MG63 (cell line): Measurements from ENCODE around the gene HDDC2. TPM values are rescaled to one million over a fixed set of nuclear protein-coding genes. Genes with fewer than 3 reads are reported as not detected.

Source experiments
- DNase-seq: peaks from one replicate; pipeline ENCODE4 v3.0.0-alpha.2; 2020
- H3K27me3 ChIP-seq: fragments of 250-450 bp; sonication (Bioruptor Pico); 2 replicates; pipeline ENCODE4 v1.5.1; 2020; ENCODE audit warnings: mild to moderate bottlenecking, moderate library complexity
- H3K36me3 ChIP-seq: fragments of 250-450 bp; sonication (Bioruptor Pico); 2 replicates; pipeline ENCODE4 v1.5.1; 2020; ENCODE audit warnings: mild to moderate bottlenecking, moderate library complexity
- H3K4me3 ChIP-seq: fragments of 250-450 bp; sonication (Bioruptor Pico); 2 replicates; pipeline ENCODE4 v1.5.1; 2020; ENCODE audit warnings: mild to moderate bottlenecking, moderate library complexity
- H3K9me3 ChIP-seq: fragments of 250-450 bp; sonication (Bioruptor Pico); 2 replicates; pipeline ENCODE4 v1.5.1; 2020; ENCODE audit warnings: mild to moderate bottlenecking, moderate library complexity
- total RNA-seq: library from RNA; depleted of rRNA; stranded (reverse); fragments of >200 nt; shearing (Covaris generic); gene quantifications from 2 replicates; pipeline ENCODE4 v1.2.3, GENCODE V29; 2014; ENCODE audit warnings: low replicate concordance; rRNA removed

HDDC2 gene
- 125 and 151 TPM in 2 replicates for total RNA-seq

DNA sequence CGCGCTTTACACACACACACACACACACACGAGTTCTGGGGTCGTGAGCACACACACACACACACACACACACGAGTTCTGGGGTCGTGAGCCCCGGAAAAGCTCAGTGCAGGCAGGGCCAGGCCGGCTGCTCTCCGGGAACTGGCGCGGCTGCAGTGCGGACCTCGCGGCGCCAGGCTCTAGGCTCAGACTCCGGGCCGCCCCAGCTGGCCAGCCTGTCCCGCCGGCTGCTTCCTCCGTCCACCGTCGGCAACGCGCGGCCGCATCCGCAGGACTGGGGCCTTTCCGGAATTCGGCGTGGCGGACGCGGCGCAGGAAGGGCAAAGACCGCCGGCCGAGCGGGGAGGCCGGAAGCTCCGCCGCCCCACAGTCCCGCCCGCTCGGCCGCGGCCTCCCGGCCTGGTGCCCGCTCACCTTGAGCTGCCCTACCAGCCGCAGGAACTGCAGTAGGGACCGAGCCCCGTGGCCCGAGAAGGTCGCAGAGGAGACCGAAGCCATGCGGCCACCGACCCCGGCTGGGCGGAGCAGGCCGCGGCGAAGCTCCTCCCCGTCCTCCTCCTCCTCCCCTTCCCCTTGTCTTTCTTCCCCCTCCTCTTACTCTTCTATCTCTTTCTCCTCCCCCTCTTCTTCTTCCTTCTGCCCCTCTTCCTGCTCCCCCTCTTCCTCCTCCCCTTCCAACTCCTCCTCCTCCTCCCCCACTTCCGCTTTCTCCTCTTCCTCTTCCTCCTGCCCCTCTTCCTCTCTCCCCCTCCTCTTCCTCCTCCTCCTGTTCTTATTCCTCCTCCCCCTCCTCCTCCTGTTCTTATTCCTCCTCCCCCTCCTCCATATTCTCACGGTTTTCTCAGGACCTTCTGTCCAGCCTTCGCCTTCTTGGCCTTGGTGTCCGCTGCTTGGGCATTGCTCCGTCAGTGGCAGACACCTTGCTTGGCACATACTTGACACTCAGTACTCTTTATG is at the start of gene HDDC2:
HDDC2 (minus strand) TSS at position 533 of the 957 bp plus-strand sequence; CDS start at position 498, 35 bp downstream.
- H3K4me3 ChIP-seq: peak within 1 kb of the TSS; percentile 69
- H3K9me3 ChIP-seq: no peaks in the 10 kb centered on the region
- H3K27me3 ChIP-seq: no peaks in the 10 kb centered on the region
- peak; percentile 80 for DNase-seq
- H3K36me3 ChIP-seq: peaks cover 35% of the 10 kb centered on the region

DNA sequence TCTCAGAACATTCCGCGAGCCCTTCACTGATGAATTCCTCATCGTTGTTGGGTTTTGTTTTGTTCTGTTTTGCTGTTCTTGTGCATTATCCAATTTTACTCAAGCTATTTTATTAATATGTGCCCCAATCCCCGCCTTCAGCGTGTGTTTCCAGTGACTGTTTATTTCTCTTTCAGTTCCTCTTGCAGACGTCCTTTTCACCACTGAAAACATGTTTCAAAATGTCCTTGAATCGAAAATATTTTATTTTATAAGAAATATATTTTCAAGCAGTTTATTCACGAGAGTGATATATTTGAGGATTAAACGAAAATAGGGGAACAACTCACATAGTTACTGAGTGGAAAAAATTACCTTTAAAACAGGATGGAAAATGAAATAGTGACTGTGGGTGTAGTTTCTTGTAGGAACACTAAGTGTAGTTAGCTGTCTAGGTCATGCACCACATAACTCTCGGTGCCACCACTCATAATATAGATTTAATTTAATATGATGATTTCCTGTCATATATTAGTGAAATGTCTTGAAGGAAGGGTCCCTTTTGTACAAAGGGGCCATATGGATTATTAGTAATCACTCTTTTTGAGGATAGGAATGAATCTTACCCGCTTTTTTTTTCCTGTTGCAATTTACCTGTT is 45.3 kb upstream of the HDDC2 start:
- Histone ChIP-seq H3K36me3 (no peaks in the 10 kb centered on the region), H3K27me3 (no peaks in the 10 kb centered on the region; the same call in 1 of the 2 replicates), H3K9me3 (no peaks in the 10 kb centered on the region), H3K4me3 (no peak overlapping the region)
- no peak for DNase-seq

- no peaks in the 10 kb centered on the region for H3K27me3 ChIP-seq
- no peak overlapping the region for H3K4me3 ChIP-seq
- H3K9me3 ChIP-seq: no peaks in the 10 kb centered on the region
- H3K36me3 ChIP-seq: no peaks in the 10 kb centered on the region
- DNase-seq: no peak
Observed at GRCh38 chr6:125346201-125346925, 44.6 kb upstream of the HDDC2 start.

- Histone ChIP-seq H3K36me3 (no peaks in the 10 kb centered on the region), H3K9me3 (no peaks in the 10 kb centered on the region), H3K27me3 (no peaks in the 10 kb centered on the region), H3K4me3 (no peak overlapping the region)
- no peak for DNase-seq
Observed at GRCh38 chr6:125341460-125341859, 39.7 kb upstream of the HDDC2 start.

DNA sequence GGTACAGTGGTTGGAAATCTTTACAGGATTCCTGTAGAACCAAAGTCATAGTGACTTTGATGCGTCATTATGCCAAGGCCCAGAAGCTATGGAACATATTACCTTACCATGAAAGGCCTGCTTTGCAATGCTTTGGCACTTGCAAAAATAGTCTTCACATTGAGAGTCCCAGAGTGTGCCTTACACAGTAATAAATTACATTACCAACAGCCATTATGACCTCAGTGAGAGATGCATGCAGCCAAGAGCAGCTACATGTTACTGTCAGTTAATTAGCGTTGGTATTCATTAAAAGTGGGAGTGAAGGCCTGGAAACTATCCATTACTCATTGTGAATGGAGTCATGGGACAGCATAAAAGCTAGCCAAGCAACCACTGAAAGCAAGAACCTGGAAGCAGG is 39.2 kb upstream of the HDDC2 start:
- no peaks in the 10 kb centered on the region for H3K9me3 ChIP-seq
- no peaks in the 10 kb centered on the region for H3K36me3 ChIP-seq
- DNase-seq: no peak
- H3K4me3 ChIP-seq: no peak overlapping the region
- no peaks in the 10 kb centered on the region for H3K27me3 ChIP-seq

- H3K9me3 ChIP-seq: no peaks in the 10 kb centered on the region
- H3K36me3 ChIP-seq: no peaks in the 10 kb centered on the region
Observed at GRCh38 chr6:125340175-125340835, 38.5 kb upstream of the HDDC2 start.

DNA sequence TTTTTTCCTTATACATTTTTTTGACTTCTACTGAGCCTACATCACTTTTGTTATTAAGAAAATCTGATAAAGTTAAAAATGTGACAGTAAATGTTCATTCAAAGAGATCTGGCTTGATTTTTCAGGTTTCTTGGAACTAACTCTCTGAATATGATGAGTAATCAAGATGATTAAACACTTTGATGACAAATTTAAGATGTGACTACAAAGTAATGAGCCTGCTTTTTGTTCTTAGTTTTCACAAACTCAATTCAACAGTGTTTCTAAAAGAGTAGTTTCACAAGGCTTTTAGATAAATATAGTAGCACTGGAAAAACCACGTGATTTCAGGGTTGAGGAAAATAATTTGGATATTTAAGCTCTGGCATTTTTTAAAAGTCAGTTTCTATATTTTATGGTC is 37.9 kb upstream of the HDDC2 start:
- H3K36me3 ChIP-seq: no peaks in the 10 kb centered on the region
- H3K9me3 ChIP-seq: no peaks in the 10 kb centered on the region
- H3K4me3 ChIP-seq: no peak overlapping the region
- no peaks in the 10 kb centered on the region for H3K27me3 ChIP-seq
- DNase-seq: no peak

More at GRCh38 chr6:125340175-125340835, 38.5 kb upstream of the HDDC2 start:
- Histone ChIP-seq H3K4me3 (no peak overlapping the region), H3K27me3 (no peaks in the 10 kb centered on the region)
- DNase-seq: no peak

GRCh38 chr6:125338381-125338780 is 36.6 kb upstream of the HDDC2 start:
- DNase-seq: no peak
- H3K27me3 ChIP-seq: no peaks in the 10 kb centered on the region

DNA sequence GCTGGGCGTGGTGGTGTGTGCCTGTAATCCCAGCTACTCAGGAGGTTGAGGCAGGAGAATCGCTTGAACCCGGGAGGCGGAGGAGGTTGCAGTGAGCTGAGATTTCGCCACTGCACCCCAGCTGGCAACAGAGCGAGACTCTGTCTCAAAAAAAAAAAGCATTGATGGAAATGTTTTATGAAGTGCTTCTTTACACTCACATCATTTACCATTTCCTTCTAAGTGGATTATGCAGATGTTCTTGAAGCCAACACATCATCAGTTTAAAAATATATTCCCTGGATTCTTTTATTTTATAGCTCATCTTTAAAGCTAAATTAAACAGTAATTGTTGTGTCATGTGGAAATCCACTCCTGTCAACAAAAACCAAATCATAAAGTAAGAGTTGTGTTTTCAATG is 35.9 kb upstream of the HDDC2 start:
- no peak for DNase-seq
- Histone ChIP-seq H3K27me3 (no peaks in the 10 kb centered on the region; the same call in 1 of the 2 replicates), H3K36me3 (no peaks in the 10 kb centered on the region), H3K4me3 (no peak overlapping the region), H3K9me3 (no peaks in the 10 kb centered on the region)

More at GRCh38 chr6:125338381-125338780, 36.6 kb upstream of the HDDC2 start:
- Histone ChIP-seq H3K9me3 (no peaks in the 10 kb centered on the region), H3K4me3 (no peak overlapping the region), H3K36me3 (no peaks in the 10 kb centered on the region)

DNA sequence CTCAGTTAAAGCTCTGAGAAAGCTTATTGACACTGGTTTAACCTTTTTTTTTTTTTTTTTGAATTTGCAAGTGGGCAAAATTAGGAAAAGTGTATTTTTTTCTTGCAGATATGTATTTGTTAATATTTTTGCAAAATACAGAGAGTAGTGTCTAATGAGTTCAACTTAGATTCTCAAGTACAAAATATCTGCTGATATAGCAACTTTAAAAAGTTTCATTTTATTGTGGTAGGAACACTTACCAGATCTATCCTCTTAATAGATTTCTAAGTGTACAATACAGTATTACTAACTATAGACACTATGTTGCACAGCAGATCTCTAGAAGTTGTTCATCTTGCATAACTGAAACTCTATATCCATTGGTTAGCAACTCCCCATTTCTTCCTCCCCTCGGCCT is 30.9 kb upstream of the HDDC2 start:
- H3K27me3 ChIP-seq: no peaks in the 10 kb centered on the region; the same call in 1 of the 2 replicates
- DNase-seq: no peak
- no peaks in the 10 kb centered on the region for H3K36me3 ChIP-seq

GRCh38 chr6:125325586-125325985 is 23.8 kb upstream of the HDDC2 start:
- no peaks in the 10 kb centered on the region for H3K27me3 ChIP-seq
- DNase-seq: no peak
- H3K9me3 ChIP-seq: no peaks in the 10 kb centered on the region
- no peak overlapping the region for H3K4me3 ChIP-seq
- no peaks in the 10 kb centered on the region for H3K36me3 ChIP-seq

More for the DNA sequence above, 30.9 kb upstream of the HDDC2 start:
- Histone ChIP-seq H3K9me3 (no peaks in the 10 kb centered on the region), H3K4me3 (no peak overlapping the region)

DNA sequence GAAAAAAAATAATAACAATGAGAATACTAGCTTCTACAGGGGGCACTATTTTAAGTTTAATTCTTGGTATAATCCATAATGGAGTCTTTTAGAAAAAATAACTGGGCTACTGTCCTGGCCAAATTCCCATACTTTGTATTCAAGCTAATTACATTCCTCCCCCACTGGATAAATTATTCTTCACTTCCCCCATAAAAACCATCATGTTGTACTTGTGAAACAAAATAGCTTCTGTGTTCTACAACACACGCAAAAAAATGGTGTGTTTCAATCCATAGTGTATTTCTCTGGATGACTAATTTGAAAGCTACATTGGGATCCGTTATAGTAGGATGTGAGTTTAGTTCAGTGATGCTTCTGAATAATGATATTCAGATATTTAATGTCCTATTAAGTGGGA is 21.6 kb upstream of the HDDC2 start:
- Histone ChIP-seq H3K9me3 (no peaks in the 10 kb centered on the region), H3K27me3 (no peaks in the 10 kb centered on the region), H3K36me3 (no peaks in the 10 kb centered on the region), H3K4me3 (no peak overlapping the region)
- no peak for DNase-seq

GRCh38 chr6:125316621-125317020 is 14.9 kb upstream of the HDDC2 start:
- Histone ChIP-seq H3K4me3 (no peak overlapping the region), H3K9me3 (no peaks in the 10 kb centered on the region), H3K27me3 (no peaks in the 10 kb centered on the region), H3K36me3 (no peaks in the 10 kb centered on the region)
- no peak for DNase-seq

GRCh38 chr6:125315548-125315947 is 13.8 kb upstream of the HDDC2 start:
- no peaks in the 10 kb centered on the region for H3K27me3 ChIP-seq
- DNase-seq: no peak
- no peaks in the 10 kb centered on the region for H3K9me3 ChIP-seq
- no peaks in the 10 kb centered on the region for H3K36me3 ChIP-seq
- no peak overlapping the region for H3K4me3 ChIP-seq

- no peaks in the 10 kb centered on the region for H3K36me3 ChIP-seq
- H3K27me3 ChIP-seq: no peaks in the 10 kb centered on the region
- peak; percentile 49 for DNase-seq
- H3K9me3 ChIP-seq: no peaks in the 10 kb centered on the region
- H3K4me3 ChIP-seq: no peak overlapping the region
Observed at GRCh38 chr6:125314009-125314581, 12.3 kb upstream of the HDDC2 start.

GRCh38 chr6:125312950-125313349 is 11.2 kb upstream of the HDDC2 start:
- no peaks in the 10 kb centered on the region for H3K9me3 ChIP-seq
- H3K4me3 ChIP-seq: no peak overlapping the region
- DNase-seq: no peak

More at GRCh38 chr6:125312950-125313349, 11.2 kb upstream of the HDDC2 start:
- no peaks in the 10 kb centered on the region for H3K27me3 ChIP-seq
- H3K36me3 ChIP-seq: no peaks in the 10 kb centered on the region
